MM.1S (cell line): ENCODE measurements around the gene AGBL1.
"Not testable (repeated sequence)": the region's sequence is repeated elsewhere in the genome, so short reads cannot be mapped to it uniquely, and the experiment has no call there.

Experiments
- DNase-seq: peaks from one replicate; pipeline ENCODE4 v3.0.0-alpha.2; 2015
- H2AFZ ChIP-seq: fragments of 300-600 bp; sonication (generic); 2 replicates; pipeline ENCODE4 v1.6.0; 2016; ENCODE audit warnings: antibody characterized with exemption, low read length
- H3F3A ChIP-seq: fragments of 300-600 bp; sonication (generic); 2 replicates; pipeline ENCODE4 v1.6.1; 2016; ENCODE audit warnings: mild to moderate bottlenecking, antibody characterized with exemption, low read length, moderate library complexity, mixed read lengths; ENCODE audit not compliant: insufficient read depth
- H3K27ac ChIP-seq: fragments of 300-600 bp; sonication (generic); 2 replicates; pipeline ENCODE4 v1.5.1; 2016; ENCODE audit warnings: mild to moderate bottlenecking, low read length
- H3K27me3 ChIP-seq: fragments of 300-600 bp; sonication (generic); replicated peaks from 2 replicates; pipeline ENCODE4 v1.6.0; 2016; ENCODE audit warnings: low read length; ENCODE audit not compliant: insufficient read depth
- H3K36me3 ChIP-seq: fragments of 300-600 bp; sonication (generic); replicated peaks from 2 replicates; pipeline ENCODE4 v1.6.1; 2016; ENCODE audit warnings: mild to moderate bottlenecking, low read length, mixed read lengths; ENCODE audit not compliant: insufficient read depth
- H3K4me1 ChIP-seq: fragments of 300-600 bp; sonication (generic); 2 replicates; pipeline ENCODE4 v1.6.1; 2016; ENCODE audit warnings: low read length, mixed read lengths
- H3K4me2 ChIP-seq: fragments of 300-600 bp; sonication (generic); 2 replicates; pipeline ENCODE4 v1.6.0; 2016; ENCODE audit warnings: low read depth, low read length
- H3K4me3 ChIP-seq: fragments of 300-600 bp; sonication (generic); 2 replicates; pipeline ENCODE4 v1.5.1; 2016; ENCODE audit warnings: low read length, mixed read lengths
- H3K79me2 ChIP-seq: fragments of 300-600 bp; sonication (generic); 2 replicates; pipeline ENCODE4 v1.6.1; 2016; ENCODE audit warnings: mixed run types, low read length, mixed read lengths
- H3K9ac ChIP-seq: fragments of 300-600 bp; sonication (generic); 2 replicates; pipeline ENCODE4 v1.6.1; 2016; ENCODE audit warnings: low read length, mixed read lengths
- H3K9me2 ChIP-seq: fragments of 300-600 bp; sonication (generic); replicated peaks from 2 replicates; pipeline ENCODE4 v1.6.1; 2016; ENCODE audit warnings: mild to moderate bottlenecking, low read length, mixed read lengths; ENCODE audit not compliant: insufficient read depth
- H3K9me3 ChIP-seq: fragments of 300-600 bp; sonication (generic); replicated peaks from 2 replicates; pipeline ENCODE4 v1.6.1; 2016; ENCODE audit warnings: mild to moderate bottlenecking, low read length, mixed read lengths; ENCODE audit not compliant: insufficient read depth
- H4K20me1 ChIP-seq: fragments of 300-600 bp; sonication (generic); 2 replicates; pipeline ENCODE4 v1.6.1; 2016; ENCODE audit warnings: mild to moderate bottlenecking, low read length, moderate library complexity, mixed read lengths; ENCODE audit not compliant: insufficient read depth
- CTCF ChIP-seq: fragments of 300-600 bp; sonication (generic); IDR thresholded peaks from 2 replicates; pipeline ENCODE4 v1.5.1; 2016; ENCODE audit warnings: antibody characterized with exemption, low read length, mixed read lengths
- EZH2 ChIP-seq: fragments of 300-600 bp; sonication (generic); optimal IDR thresholded peaks from 2 replicates; pipeline ENCODE3; 2017; ENCODE audit warnings: low read depth, mild to moderate bottlenecking, antibody characterized with exemption, low read length, mixed read lengths
- EZH2phosphoT487 ChIP-seq: fragments of 300-600 bp; sonication (generic); IDR thresholded peaks from 2 replicates; pipeline ENCODE4 v1.6.1; 2018; ENCODE audit warnings: antibody characterized with exemption, low read length

Gene AGBL1

DNA sequence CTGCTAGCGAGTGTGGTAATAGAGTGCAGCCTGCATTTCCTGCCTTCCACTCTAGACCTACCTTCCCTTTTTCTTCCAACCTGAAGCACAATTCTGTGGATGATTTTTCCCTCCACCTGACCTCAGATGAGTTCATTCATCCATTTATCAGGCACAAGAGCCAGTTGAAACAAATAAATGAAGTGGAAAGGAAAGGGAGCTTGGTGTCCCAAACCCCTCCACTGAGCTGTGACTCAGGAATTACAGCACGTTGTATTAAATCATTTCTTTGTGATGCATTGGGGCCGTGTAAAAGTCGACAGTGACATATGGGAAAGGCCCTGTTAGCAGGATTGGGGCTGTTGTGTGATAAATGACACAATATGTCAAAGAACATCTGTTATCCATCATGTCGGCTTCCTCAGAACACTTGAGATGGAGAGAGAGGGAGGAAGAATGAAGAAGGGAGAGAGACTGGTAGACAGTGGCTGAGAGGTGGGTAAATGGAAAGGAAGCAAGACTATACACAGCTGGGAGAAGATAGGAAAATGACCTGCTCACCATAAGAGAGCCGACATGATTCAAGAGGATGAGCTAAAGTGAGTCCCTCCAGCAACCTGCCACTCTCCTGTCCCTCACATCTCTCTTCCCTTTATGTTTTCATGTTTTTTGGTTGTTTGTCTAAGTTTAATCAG is 366.0 kb downstream of the AGBL1 start:
- Histone ChIP-seq H3K79me2 (no peaks in the 10 kb centered on the region), H3K4me1 (no peaks in the 10 kb centered on the region), H2AFZ (no peak overlapping the region), H3K27ac (no peak overlapping the region), H3K9me3 (no peaks in the 10 kb centered on the region), H3K9ac (no peak overlapping the region), H3K27me3 (no peaks in the 10 kb centered on the region), H3K9me2 (no peaks in the 10 kb centered on the region), H3K36me3 (no peaks in the 10 kb centered on the region), H3K4me3 (no peak overlapping the region), H3F3A (no peaks in the 10 kb centered on the region), H4K20me1 (no peaks in the 10 kb centered on the region), H3K4me2 (no peak overlapping the region)
- no peak for TF ChIP-seq CTCF
- TF ChIP-seq EZH2 = no peak
- no peak for TF ChIP-seq EZH2phosphoT487
- no peak for DNase-seq

DNA sequence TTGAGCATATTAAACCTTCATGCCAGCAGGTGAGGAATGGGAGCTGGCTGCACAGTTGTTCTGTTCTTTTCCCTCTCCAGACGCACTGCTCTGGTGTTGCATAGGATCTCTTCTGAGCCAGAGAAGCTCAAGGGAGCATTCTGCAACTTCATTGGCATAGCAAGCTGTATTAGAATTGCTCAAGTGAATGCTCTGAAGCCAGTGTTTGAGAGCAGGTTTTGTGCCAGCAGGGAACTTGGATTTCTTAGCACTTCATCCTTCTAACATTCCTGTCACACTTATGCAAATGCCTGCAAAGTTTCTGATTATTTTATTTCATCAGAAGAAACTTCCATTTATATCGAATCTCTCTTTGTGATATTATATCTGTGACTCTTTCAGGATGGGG is 366.6 kb downstream of the AGBL1 start:
- Histone ChIP-seq H3K79me2 (no peaks in the 10 kb centered on the region), H3K4me2 (no peak overlapping the region), H4K20me1 (no peaks in the 10 kb centered on the region), H3K36me3 (no peaks in the 10 kb centered on the region), H3K9ac (no peak overlapping the region), H3K4me3 (no peak overlapping the region), H3K27me3 (no peaks in the 10 kb centered on the region), H2AFZ (no peak overlapping the region), H3F3A (no peaks in the 10 kb centered on the region), H3K9me3 (no peaks in the 10 kb centered on the region), H3K27ac (no peak overlapping the region), H3K9me2 (no peaks in the 10 kb centered on the region), H3K4me1 (no peaks in the 10 kb centered on the region)
- TF ChIP-seq EZH2 (no peak), CTCF (no peak), EZH2phosphoT487 (no peak)
- no peak for DNase-seq

DNA sequence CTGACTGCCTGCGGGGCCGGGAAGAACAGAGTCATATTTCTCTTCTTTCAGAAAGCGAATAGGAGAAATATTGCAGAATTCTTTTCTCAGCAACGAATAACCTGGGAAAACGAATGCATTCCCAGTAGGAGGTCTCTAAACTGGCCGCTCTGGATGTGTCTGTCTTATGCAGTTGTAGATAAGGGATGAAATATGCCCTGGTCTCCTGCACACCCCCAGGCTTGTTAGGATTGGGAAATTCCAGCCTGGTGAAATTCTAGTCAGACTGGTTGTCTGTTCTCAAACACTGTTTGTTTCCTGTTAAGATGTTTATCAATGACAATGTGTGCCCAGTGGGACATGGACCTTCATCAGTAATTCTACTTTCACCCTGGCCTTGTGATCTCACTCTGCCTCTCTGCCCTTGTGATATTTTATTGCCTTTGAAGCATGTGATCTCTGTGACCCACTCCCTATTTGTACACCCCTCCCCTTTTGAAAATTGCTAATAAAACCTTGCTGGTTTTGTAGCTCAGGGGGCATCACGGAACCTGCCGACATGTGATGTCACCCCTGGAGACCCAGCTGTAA is 385.9 kb downstream of the AGBL1 start:
- DNase-seq, H3K9me3 ChIP-seq, H3K9me2 ChIP-seq, H4K20me1 ChIP-seq, H3K27ac ChIP-seq, H3K79me2 ChIP-seq, H2AFZ ChIP-seq, H3F3A ChIP-seq, H3K9ac ChIP-seq, H3K4me3 ChIP-seq, H3K27me3 ChIP-seq, H3K4me1 ChIP-seq, H3K36me3 ChIP-seq, H3K4me2 ChIP-seq: not testable (repeated sequence)

DNA sequence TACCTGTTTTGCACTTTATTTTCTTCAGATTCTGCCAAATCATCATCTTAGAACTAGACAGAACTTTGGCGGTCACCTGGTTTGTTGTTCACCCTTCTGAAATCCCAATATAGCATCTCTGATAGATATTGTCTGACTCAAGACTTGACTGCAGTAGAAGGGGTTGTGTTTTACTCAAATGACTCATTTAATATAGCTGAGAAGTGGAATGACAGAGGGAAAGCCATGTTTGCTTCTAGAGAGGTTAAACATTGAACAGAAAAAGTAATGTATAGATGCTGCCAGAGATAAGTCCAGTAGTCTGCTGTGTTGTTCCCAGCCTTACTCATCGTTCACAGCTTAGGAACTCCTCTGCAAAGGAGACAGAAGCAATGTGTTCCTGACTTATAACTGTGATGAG is 402.0 kb downstream of the AGBL1 start:
- H3K9ac ChIP-seq = no peak overlapping the region
- no peaks in the 10 kb centered on the region for H4K20me1 ChIP-seq
- H3K27me3 ChIP-seq = no peaks in the 10 kb centered on the region
- H2AFZ ChIP-seq = no peak overlapping the region
- H3K4me3 ChIP-seq = no peak overlapping the region
- H3K9me3 ChIP-seq = no peaks in the 10 kb centered on the region
- DNase-seq = no peak
- no peaks in the 10 kb centered on the region for H3K36me3 ChIP-seq
- H3K9me2 ChIP-seq = no peaks in the 10 kb centered on the region
- H3K27ac ChIP-seq = no peak overlapping the region
- H3K4me1 ChIP-seq = no peaks in the 10 kb centered on the region
- H3K79me2 ChIP-seq = no peaks in the 10 kb centered on the region
- no peak for TF ChIP-seq EZH2
- TF ChIP-seq CTCF = no peak
- no peak for TF ChIP-seq EZH2phosphoT487
- no peak overlapping the region for H3K4me2 ChIP-seq
- no peaks in the 10 kb centered on the region for H3F3A ChIP-seq
